Progenitor cell of endocrine pancreas (in vitro differentiated cells): ENCODE data around the gene CACHD1. TPM values are rescaled to one million over a fixed set of nuclear protein-coding genes. Genes with fewer than 3 reads are reported as not detected.
A peak's percentile ranks its signal among the peaks of the same experiment; 100 is the strongest.
"Not testable (repeated sequence)": the region's sequence is repeated elsewhere in the genome, so short reads cannot be mapped to it uniquely, and the experiment has no call there.

Source experiments
- DNase-seq: peaks from one replicate; pipeline ENCODE4 v3.0.0; 2021; ENCODE audit warnings: low spot score; ENCODE audit not compliant: unreplicated experiment
- H3K27ac Mint-ChIP-seq: 2 replicates; pipeline ENCODE4 v1.8.0; 2021; ENCODE audit warnings: mild to moderate bottlenecking, moderate library complexity, mixed read lengths
- H3K27me3 Mint-ChIP-seq: 2 replicates; pipeline ENCODE4 v1.8.0; 2021; ENCODE audit warnings: mixed read lengths
- H3K36me3 Mint-ChIP-seq: 2 replicates; pipeline ENCODE4 v1.8.0; 2022; ENCODE audit warnings: mixed read lengths; ENCODE audit not compliant: insufficient read depth
- H3K4me1 Mint-ChIP-seq: 2 replicates; pipeline ENCODE4 v1.8.0; 2021; ENCODE audit warnings: low read depth, mixed read lengths
- H3K4me3 Mint-ChIP-seq: 2 replicates; pipeline ENCODE4 v1.8.0; 2021; ENCODE audit warnings: low read depth, mild to moderate bottlenecking, moderate library complexity, mixed read lengths
- H3K9me3 Mint-ChIP-seq: 2 replicates; pipeline ENCODE4 v1.8.0; 2021; ENCODE audit warnings: low read depth, mixed read lengths
- CTCF ChIP-seq: fragments of 200-600 bp; sonication (generic); IDR thresholded peaks from one replicate; pipeline ENCODE4 v1.5.0; 2021; ENCODE audit warnings: antibody characterized with exemption, mild to moderate bottlenecking; ENCODE audit not compliant: unreplicated experiment
- total RNA-seq: library from RNA; stranded (reverse); gene quantifications from 2 replicates; pipeline ENCODE4 v1.2.1, GENCODE V29; 2021

CACHD1 gene
- total RNA-seq, 1 donor from 2014 or later, result 36.0 TPM

- DNase-seq, result no peak
- TF ChIP-seq CTCF, result no peak
- Mint-ChIP-seq H3K27ac (no peak overlapping the region), H3K9me3 (peaks cover 13% of the 10 kb centered on the region), H3K4me3 (no peak overlapping the region), H3K36me3 (peaks cover 36% of the 10 kb centered on the region), H3K4me1 (no peaks in the 10 kb centered on the region), H3K27me3 (no peaks in the 10 kb centered on the region)
Observed at GRCh38 chr1:64608005-64608650, 138.2 kb downstream of the CACHD1 start.

GRCh38 chr1:64608651-64609048 is 138.7 kb downstream of the CACHD1 start:
- DNase-seq, result no peak
- no peaks in the 10 kb centered on the region for H3K4me1 Mint-ChIP-seq
- H3K36me3 Mint-ChIP-seq, result peaks cover 31% of the 10 kb centered on the region
- no peak for TF ChIP-seq CTCF
- H3K4me3 Mint-ChIP-seq, result no peak overlapping the region
- H3K9me3 Mint-ChIP-seq, result peaks cover 13% of the 10 kb centered on the region
- H3K27ac Mint-ChIP-seq, result no peak overlapping the region
- no peaks in the 10 kb centered on the region for H3K27me3 Mint-ChIP-seq

- H3K27me3 Mint-ChIP-seq, H3K4me1 Mint-ChIP-seq, DNase-seq, H3K4me3 Mint-ChIP-seq, H3K27ac Mint-ChIP-seq: not testable (repeated sequence)
- peaks cover 13% of the 10 kb centered on the region for H3K9me3 Mint-ChIP-seq
- peaks cover 34% of the 10 kb centered on the region for H3K36me3 Mint-ChIP-seq
Observed at GRCh38 chr1:64610950-64611349, 141.0 kb downstream of the CACHD1 start.

GRCh38 chr1:64616039-64616438 is 146.1 kb downstream of the CACHD1 start:
- H3K27me3 Mint-ChIP-seq, result no peaks in the 10 kb centered on the region
- H3K9me3 Mint-ChIP-seq, result peaks cover 7% of the 10 kb centered on the region
- peaks cover 2% of the 10 kb centered on the region for H3K4me1 Mint-ChIP-seq
- no peak overlapping the region for H3K27ac Mint-ChIP-seq
- no peak for TF ChIP-seq CTCF
- peaks cover 28% of the 10 kb centered on the region for H3K36me3 Mint-ChIP-seq
- H3K4me3 Mint-ChIP-seq, result no peak overlapping the region
- no peak for DNase-seq

GRCh38 chr1:64623750-64624191 is 153.8 kb downstream of the CACHD1 start:
- H3K9me3 Mint-ChIP-seq, result no peaks in the 10 kb centered on the region
- H3K4me3 Mint-ChIP-seq, result no peak overlapping the region
- TF ChIP-seq CTCF, result no peak
- H3K4me1 Mint-ChIP-seq, result peaks cover 6% of the 10 kb centered on the region
- no peaks in the 10 kb centered on the region for H3K27me3 Mint-ChIP-seq
- no peak overlapping the region for H3K27ac Mint-ChIP-seq
- no peak for DNase-seq
- peaks cover 4% of the 10 kb centered on the region for H3K36me3 Mint-ChIP-seq

GRCh38 chr1:64624218-64624713 is 154.3 kb downstream of the CACHD1 start:
- no peak overlapping the region for H3K4me3 Mint-ChIP-seq
- H3K36me3 Mint-ChIP-seq, result peaks cover 4% of the 10 kb centered on the region
- peak overlapping the region; percentile 6 for H3K27ac Mint-ChIP-seq
- H3K9me3 Mint-ChIP-seq, result no peaks in the 10 kb centered on the region
- no peak for DNase-seq
- no peaks in the 10 kb centered on the region for H3K27me3 Mint-ChIP-seq
- peaks cover 6% of the 10 kb centered on the region for H3K4me1 Mint-ChIP-seq
- TF ChIP-seq CTCF, result no peak
